Measurements from ENCODE around the gene ADAMTS2.

Gene ADAMTS2

DNA sequence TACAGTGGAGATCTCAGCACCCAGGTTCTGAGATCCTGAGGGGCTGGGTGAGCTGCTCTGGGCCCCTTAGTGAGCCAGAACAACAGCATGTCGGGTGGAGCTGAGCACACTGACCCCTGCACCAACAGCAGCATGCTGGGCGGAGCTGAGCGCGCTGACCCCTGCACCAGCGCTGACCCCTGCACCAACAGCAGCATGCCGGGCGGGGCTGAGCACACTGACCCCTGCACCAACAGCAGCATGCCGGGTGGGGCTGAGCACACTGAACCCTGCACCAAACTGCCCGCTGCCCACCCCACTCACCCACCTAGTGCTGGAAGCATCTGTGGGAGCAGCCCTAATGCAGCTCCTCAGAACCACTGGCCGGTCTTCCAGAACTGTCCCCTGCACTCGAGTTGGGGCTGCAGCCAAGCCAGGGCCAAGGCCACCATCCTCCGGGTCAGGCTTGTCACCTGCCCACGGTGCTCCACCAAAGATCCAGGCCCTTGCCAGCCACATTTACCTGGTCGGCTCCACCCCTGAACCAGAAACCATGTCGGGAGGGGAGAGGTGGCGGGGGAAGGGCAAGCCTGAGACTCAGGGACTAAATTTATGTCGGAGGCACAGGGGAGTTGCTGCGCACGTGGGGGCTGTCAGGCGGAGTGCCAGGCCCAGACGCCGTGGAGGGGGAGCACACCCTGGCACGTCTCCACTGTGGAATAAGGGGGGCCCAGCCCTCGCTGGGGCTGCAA lies 80.3 kb downstream of the ADAMTS2 start:
- Histone ChIP-seq H2AFZ (ENCODE audit: low read length) (no peak overlapping the region), H3K27me3 (ENCODE audit: control insufficient read depth in 3 of 3, insufficient read depth in 3 of 3, low read depth in 1 of 3, low read length in 3 of 3) (peaks cover 0 to 5% (median 0%) of the 10 kb centered on the region in 3 experiments), H3K4me2 (ENCODE audit: insufficient read depth, low read length, poor library complexity, severe bottlenecking) (no peak overlapping the region), H2BK15ac (ENCODE audit: low read length) (peak overlapping the region; percentile 89), H3K23ac (ENCODE audit: low read depth, low read length, poor library complexity) (peak overlapping the region; percentile 65), H2BK12ac (ENCODE audit: low read length) (peak overlapping the region; percentile 58), H3K9ac (ENCODE audit: low read depth, low read length, poor library complexity) (peak overlapping the region; percentile 44), H3K27ac (replicated peaks; ENCODE audit: low read length) (no peak overlapping the region), H3K4me3 (ENCODE audit: low read length in 2 of 2) (no peak overlapping the region), H3K36me3 (replicated peaks in 1 of 2; ENCODE audit: control insufficient read depth in 2 of 2, insufficient read depth in 2 of 2, low read length in 2 of 2) (no peaks in the 10 kb centered on the region), H3K18ac (ENCODE audit: low read length) (peak overlapping the region; percentile 85), H3K4ac (ENCODE audit: low read length) (no peak overlapping the region), H3K4me1 (ENCODE audit: control insufficient read depth in 2 of 2, insufficient read depth in 1 of 2, low read depth in 1 of 2, low read length in 2 of 2) (peaks cover 0 to 11% of the 10 kb centered on the region in 2 donors), H2BK5ac (ENCODE audit: low read length) (peak overlapping the region; percentile 66), H2BK120ac (ENCODE audit: low read depth, low read length) (no peak overlapping the region), H3K79me1 (ENCODE audit: low read depth, low read length) (peaks cover 3% of the 10 kb centered on the region), H4K91ac (ENCODE audit: low read depth, low read length, poor library complexity) (peak overlapping the region; percentile 85), H3K14ac (ENCODE audit: low read length) (peak overlapping the region; percentile 94), H3K9me3 (replicated peaks in 1 of 2; ENCODE audit: control insufficient read depth in 2 of 2, insufficient read depth in 1 of 2, low read depth in 1 of 2, low read length in 2 of 2) (no peaks in the 10 kb centered on the region), H2AK5ac (ENCODE audit: low read depth, low read length) (peak overlapping the region; percentile 92), H4K8ac (ENCODE audit: low read depth, low read length) (no peak overlapping the region)
- no peak for DNase-seq (ENCODE audit: low spot score)
- no CpG with 5 or more reads among the region's 24 CpGs for WGBS, 2 donors (ENCODE audit: extremely low coverage in 2 of 2, insufficient read length in 2 of 2, insufficient replicate concordance in 1 of 2)

DNA sequence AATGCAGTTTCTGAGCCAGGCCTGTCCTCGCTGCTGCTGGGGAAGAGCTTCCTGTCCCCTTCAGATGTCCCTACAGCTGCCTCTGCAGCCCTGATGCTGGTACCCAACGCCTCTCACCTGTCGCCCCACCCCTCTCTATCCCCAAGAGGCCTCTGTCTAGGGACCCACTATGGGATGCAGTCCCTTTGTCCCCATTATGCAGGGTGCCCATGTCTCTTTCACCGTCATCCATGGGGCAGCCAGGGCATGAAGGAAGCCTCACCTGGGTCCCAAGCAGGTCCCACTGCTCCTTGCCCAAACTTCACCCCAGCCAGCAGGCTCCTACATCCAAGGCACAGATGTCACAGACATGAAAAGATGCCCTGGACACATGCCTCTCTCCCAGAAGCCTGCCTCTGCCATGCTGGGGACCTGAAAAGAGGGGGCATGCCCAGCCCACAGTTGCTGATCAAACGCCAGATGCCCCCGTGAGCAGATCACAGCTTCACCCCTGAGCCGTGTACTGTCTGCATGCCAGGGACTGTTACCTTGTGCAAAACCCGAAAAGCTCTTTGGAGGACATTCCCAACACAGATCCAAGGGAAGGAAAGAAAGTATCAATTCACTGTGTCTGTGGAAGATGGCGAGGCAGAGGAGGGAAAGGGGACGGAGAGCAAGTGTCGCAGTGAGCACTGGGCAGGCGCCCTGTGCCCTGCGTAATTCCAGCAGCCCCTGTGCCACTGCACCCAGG lies 81.0 kb downstream of the ADAMTS2 start:
- no peak overlapping the region for H3K4me2 ChIP-seq (ENCODE audit: insufficient read depth, low read length, poor library complexity, severe bottlenecking)
- no peak overlapping the region for H2BK12ac ChIP-seq (ENCODE audit: low read length)
- no peak overlapping the region for H2BK5ac ChIP-seq (ENCODE audit: low read length)
- H2BK15ac ChIP-seq (ENCODE audit: low read length), result peak overlapping the region; percentile 89
- no peaks in the 10 kb centered on the region for H3K36me3 ChIP-seq (replicated peaks in 1 of 2; ENCODE audit: control insufficient read depth in 2 of 2, insufficient read depth in 2 of 2, low read length in 2 of 2)
- H2AFZ ChIP-seq (ENCODE audit: low read length), result no peak overlapping the region
- peaks cover 2% of the 10 kb centered on the region for H3K79me1 ChIP-seq (ENCODE audit: low read depth, low read length)
- H3K4me1 ChIP-seq (ENCODE audit: control insufficient read depth in 2 of 2, insufficient read depth in 1 of 2, low read depth in 1 of 2, low read length in 2 of 2), result peaks cover 0 to 11% of the 10 kb centered on the region in 2 donors
- no peaks in the 10 kb centered on the region for H3K9me3 ChIP-seq (replicated peaks in 1 of 2; ENCODE audit: control insufficient read depth in 2 of 2, insufficient read depth in 1 of 2, low read depth in 1 of 2, low read length in 2 of 2)
- H3K18ac ChIP-seq (ENCODE audit: low read length), result peak overlapping the region; percentile 85
- WGBS, 2 donors (ENCODE audit: extremely low coverage in 2 of 2, insufficient read length in 2 of 2, insufficient replicate concordance in 1 of 2), result no CpG with 5 or more reads among the region's 13 CpGs
- H3K27ac ChIP-seq (replicated peaks; ENCODE audit: low read length), result no peak overlapping the region
- H3K4ac ChIP-seq (ENCODE audit: low read length), result no peak overlapping the region
- H4K8ac ChIP-seq (ENCODE audit: low read depth, low read length), result no peak overlapping the region
- H2BK120ac ChIP-seq (ENCODE audit: low read depth, low read length), result no peak overlapping the region
- peak overlapping the region; percentile 85 for H4K91ac ChIP-seq (ENCODE audit: low read depth, low read length, poor library complexity)
- H3K27me3 ChIP-seq (ENCODE audit: control insufficient read depth in 3 of 3, insufficient read depth in 3 of 3, low read depth in 1 of 3, low read length in 3 of 3), result peaks cover 0 to 5% (median 0%) of the 10 kb centered on the region in 3 experiments
- no peak overlapping the region for H3K23ac ChIP-seq (ENCODE audit: low read depth, low read length, poor library complexity)
- no peak for DNase-seq (ENCODE audit: low spot score)
- no peak overlapping the region for H3K4me3 ChIP-seq (ENCODE audit: low read length in 2 of 2)
- H2AK5ac ChIP-seq (ENCODE audit: low read depth, low read length), result peak overlapping the region; percentile 92
- H3K14ac ChIP-seq (ENCODE audit: low read length), result peak overlapping the region; percentile 94
- H3K9ac ChIP-seq (ENCODE audit: low read depth, low read length, poor library complexity), result no peak overlapping the region

DNA sequence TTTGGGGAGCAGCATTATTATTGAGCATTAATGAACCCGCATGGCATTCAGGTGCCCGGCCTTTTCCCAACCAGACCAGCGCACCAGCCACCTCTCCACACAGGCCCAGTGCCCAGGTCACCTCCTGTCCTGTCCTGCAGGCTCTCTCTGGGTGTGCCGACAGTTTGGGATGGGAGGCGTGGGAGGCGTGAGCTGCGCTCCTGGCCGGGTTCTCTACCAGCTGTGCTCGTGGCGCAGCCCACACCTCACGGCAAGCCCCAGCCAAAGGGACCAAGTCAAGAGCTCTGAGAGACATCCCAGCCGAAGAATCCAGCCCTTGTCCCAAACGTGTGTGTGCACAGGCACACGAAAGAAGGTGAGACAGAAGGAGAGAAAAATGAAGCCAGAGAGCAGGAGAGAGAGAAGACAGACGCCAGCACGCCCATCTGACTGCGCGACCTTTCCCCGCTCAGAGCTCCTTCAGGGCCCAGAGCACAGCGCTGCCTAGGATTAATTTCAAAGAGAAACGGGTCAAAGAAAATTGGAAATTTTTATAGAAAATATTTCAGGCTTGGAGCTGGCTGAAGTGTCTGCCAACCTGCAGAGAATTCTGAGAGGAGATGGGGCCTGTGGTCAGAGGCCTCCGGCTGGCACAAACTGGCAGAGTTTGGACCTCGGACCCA lies 81.7 kb downstream of the ADAMTS2 start:
- no peak overlapping the region for H2AK5ac ChIP-seq (ENCODE audit: low read depth, low read length)
- H2BK15ac ChIP-seq (ENCODE audit: low read length), result no peak overlapping the region
- H3K9ac ChIP-seq (ENCODE audit: low read depth, low read length, poor library complexity), result no peak overlapping the region
- H3K4me1 ChIP-seq (ENCODE audit: control insufficient read depth in 2 of 2, insufficient read depth in 1 of 2, low read depth in 1 of 2, low read length in 2 of 2), result peaks cover 0 to 11% of the 10 kb centered on the region in 2 donors
- peaks cover 0 to 5% (median 0%) of the 10 kb centered on the region in 3 experiments for H3K27me3 ChIP-seq (ENCODE audit: control insufficient read depth in 3 of 3, insufficient read depth in 3 of 3, low read depth in 1 of 3, low read length in 3 of 3)
- no peak overlapping the region for H2BK12ac ChIP-seq (ENCODE audit: low read length)
- no CpG with 5 or more reads among the region's 23 CpGs for WGBS, 2 donors (ENCODE audit: extremely low coverage in 2 of 2, insufficient read length in 2 of 2, insufficient replicate concordance in 1 of 2)
- H3K4ac ChIP-seq (ENCODE audit: low read length), result no peak overlapping the region
- H2AFZ ChIP-seq (ENCODE audit: low read length), result no peak overlapping the region
- no peak overlapping the region for H3K27ac ChIP-seq (replicated peaks; ENCODE audit: low read length)
- no peak overlapping the region for H3K14ac ChIP-seq (ENCODE audit: low read length)
- peaks cover 3% of the 10 kb centered on the region for H3K79me1 ChIP-seq (ENCODE audit: low read depth, low read length)
- no peaks in the 10 kb centered on the region for H3K36me3 ChIP-seq (replicated peaks in 1 of 2; ENCODE audit: control insufficient read depth in 2 of 2, insufficient read depth in 2 of 2, low read length in 2 of 2)
- no peak overlapping the region for H4K8ac ChIP-seq (ENCODE audit: low read depth, low read length)
- H3K4me3 ChIP-seq (ENCODE audit: low read length in 2 of 2), result no peak overlapping the region
- no peak overlapping the region for H2BK5ac ChIP-seq (ENCODE audit: low read length)
- no peak overlapping the region for H3K18ac ChIP-seq (ENCODE audit: low read length)
- H3K23ac ChIP-seq (ENCODE audit: low read depth, low read length, poor library complexity), result no peak overlapping the region
- H3K9me3 ChIP-seq (replicated peaks in 1 of 2; ENCODE audit: control insufficient read depth in 2 of 2, insufficient read depth in 1 of 2, low read depth in 1 of 2, low read length in 2 of 2), result no peaks in the 10 kb centered on the region
- no peak overlapping the region for H3K4me2 ChIP-seq (ENCODE audit: insufficient read depth, low read length, poor library complexity, severe bottlenecking)
- H4K91ac ChIP-seq (ENCODE audit: low read depth, low read length, poor library complexity), result no peak overlapping the region
- no peak overlapping the region for H2BK120ac ChIP-seq (ENCODE audit: low read depth, low read length)
- DNase-seq (ENCODE audit: low spot score), result no peak
